DMS114 treated with DMSO at 0.1 percent for 48 hours (cell line): ENCODE data around the gene CSTF2.

Source experiments
- DNase-seq: peaks from one replicate; lab custom pipeline; 2025; ENCODE audit not compliant: unreplicated experiment; lab: John Stamatoyannopoulos, UW

Gene CSTF2

DNA sequence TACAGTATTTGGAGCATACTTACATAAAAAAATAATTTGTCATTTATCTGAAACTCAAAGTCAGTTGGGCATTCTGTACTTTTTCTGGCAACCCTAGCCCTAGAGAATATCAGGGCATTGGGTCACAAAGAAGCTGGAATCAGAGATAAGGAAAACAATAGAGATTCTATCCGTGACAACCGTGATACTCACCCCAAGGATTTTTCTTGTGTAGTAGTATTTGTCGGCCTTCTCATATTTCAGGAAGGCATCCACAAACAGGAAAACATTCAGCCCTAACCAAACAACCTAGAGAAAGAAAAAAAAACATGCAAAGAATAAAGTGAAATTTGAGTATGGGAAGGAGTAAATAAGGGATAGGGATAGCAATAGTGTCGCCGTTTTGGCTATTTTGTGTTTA is 50.3 kb downstream of the CSTF2 start:
- DNase-seq: no peak

DNA sequence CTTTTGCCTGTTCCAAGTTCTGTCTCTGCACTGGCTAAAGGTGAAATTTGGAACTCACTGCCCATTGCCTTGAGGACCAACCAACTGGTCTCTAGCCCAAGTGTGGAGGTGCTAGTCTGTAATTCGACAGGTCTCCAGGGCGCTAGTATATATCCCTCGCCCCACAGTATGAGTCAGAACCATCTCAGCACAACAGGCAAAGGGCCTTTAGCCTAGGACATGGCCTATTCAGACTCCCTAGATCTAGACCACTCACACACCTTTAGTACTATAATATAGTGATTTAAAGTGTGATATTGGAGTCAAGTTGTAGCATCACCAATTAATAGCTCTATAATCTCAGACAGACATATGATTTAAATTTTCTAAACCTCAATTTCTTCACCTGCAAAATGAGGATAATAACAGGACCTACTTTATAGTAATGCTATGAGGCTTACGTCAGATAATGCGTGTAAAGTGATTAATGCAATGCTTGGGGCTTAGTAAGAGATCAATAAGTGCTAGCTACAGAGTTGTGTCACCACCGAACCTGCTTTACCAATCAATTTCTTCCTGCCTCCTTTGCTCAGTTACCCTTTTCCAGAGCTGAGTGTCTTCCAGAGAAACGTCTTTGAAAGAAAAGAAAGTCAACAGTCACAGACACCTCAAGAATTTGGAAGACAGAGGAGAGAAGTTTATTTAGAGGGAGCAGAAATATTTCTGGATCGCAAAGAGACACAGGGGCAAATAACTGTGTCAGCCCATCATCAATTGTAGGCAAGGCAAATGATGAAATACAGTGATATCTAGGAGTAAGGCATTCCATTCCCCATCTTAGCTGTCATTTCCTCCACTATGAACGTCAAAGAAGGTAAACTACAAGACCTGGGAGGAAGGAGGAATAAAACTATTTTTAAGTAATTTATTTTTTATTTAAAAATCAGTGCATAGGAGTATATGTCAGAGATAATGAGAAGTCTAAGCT is 51.7 kb downstream of the CSTF2 start:
- DNase-seq: no peak

DNA sequence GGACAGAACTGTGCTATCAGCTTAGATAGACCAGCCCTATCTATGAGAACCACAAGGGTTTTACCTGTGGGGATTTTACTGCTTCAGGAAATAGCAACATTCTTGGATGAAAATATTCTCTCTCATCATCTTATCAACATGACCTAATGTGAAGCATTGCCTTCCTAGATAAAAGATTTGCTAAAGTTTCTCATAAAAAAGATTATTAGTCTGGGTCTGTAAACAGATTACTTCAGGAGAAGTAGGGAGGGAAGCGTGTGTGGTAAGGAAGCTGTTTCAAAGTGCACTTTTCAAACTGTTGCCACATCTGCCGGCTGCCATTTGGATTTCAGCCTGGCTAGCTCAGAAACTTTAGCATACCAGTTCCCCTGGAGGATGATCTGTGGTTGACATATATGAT is 54.1 kb downstream of the CSTF2 start, which contains the start of gene NOX1:
Gene NOX1 (minus strand): TSS at position 35 of the 400 bp plus-strand sequence. CDS start 220 bp downstream, outside the sequence.
- DNase-seq: no peak

DNA sequence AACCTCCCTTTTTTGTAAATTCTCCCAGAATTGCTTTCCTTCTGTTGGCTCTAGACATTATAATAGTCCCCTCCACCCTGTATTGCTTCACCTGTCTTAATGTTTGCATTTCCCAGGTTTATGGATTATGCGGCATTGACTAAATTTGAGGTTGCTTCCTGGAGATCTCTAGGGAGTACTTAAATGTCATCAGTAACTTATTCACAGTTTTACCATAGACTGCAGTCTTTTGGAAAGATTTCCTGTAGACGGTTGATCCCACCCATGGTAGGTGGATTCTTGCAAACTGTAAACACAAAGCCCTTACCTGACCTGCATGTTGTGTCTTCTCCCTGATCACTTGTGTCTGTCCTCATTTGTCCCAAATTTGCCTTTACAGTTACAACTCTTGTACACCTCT is 60.2 kb downstream of the CSTF2 start:
- DNase-seq: no peak

DNA sequence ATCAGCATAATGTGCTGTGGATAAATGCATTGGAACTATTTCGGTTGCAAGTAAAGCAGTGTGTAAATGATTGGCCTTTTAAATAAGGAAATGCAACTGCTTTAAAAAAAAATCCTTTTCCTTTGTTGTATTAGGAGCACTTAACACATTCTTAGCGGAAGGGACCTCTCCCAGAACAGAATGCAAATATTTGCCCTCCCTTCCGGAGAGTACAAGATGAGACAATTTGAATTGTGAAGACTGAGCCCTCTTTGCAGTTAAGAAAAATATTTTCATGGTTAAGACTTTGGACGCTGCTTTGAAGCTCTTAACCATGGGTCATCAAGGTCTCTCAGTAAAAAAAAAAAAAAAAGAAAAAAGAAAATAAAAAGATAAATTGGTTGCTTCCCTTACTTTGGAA is 63.5 kb downstream of the CSTF2 start:
- DNase-seq: no peak
